Ovary (tissue), 9 donors: ENCODE measurements around the gene PTX4. TPM values are rescaled to one million over a fixed set of nuclear protein-coding genes. Genes with fewer than 3 reads are reported as not detected.

Experiments
- DNase-seq, 5 donors: peaks; one replicate each; pipeline ENCODE4 v3.0.0-alpha.2; 2019 to 2020
- H3K27ac ChIP-seq, 2 donors: fragments of 200-600 bp; one replicate each; pipeline versions ENCODE4 v1.5.1 to v1.8.0; 2019 to 2022
- H3K27me3 ChIP-seq: fragments of 200-600 bp; one replicate; pipeline ENCODE4 v1.8.0; 2022
- H3K36me3 ChIP-seq: fragments of 200-600 bp; sonication (generic); one replicate; pipeline ENCODE4 v1.5.1; 2019
- H3K4me1 ChIP-seq: one replicate; pipeline ENCODE4 v1.8.1; 2013; ENCODE audit warnings: mild to moderate bottlenecking, moderate library complexity; ENCODE audit not compliant: insufficient read depth
- H3K4me3 ChIP-seq: fragments of 200-600 bp; sonication (generic); one replicate; pipeline ENCODE4 v1.5.1; 2017
- H3K9me3 ChIP-seq, 2 donors: fragments of 200-600 bp in 1 of 2; sonication (generic) in 1 of 2; one replicate each; pipeline versions ENCODE4 v1.5.1 to v1.8.1; 2013 to 2019; ENCODE audit warnings: mild to moderate bottlenecking in 1 of 2, moderate library complexity in 1 of 2
- CTCF ChIP-seq, 3 donors: fragments of 450-650 bp in 2 of 3; fragments of 200-600 bp in 1 of 3; IDR thresholded peaks; one replicate each; pipeline versions ENCODE4 v1.5.1 to v1.8.0; 2016 to 2022; ENCODE audit warnings: antibody characterized with exemption in 3 of 3, mild to moderate bottlenecking in 1 of 3
- EP300 ChIP-seq: sonication (generic); formaldehyde crosslinking; IDR thresholded peaks from one replicate; pipeline ENCODE4 v1.6.1; 2017; ENCODE audit warnings: antibody characterized with exemption
- POLR2A ChIP-seq: fragments of 450-650 bp; IDR thresholded peaks from one replicate; pipeline ENCODE4 v1.6.1; 2017; ENCODE audit warnings: antibody characterized with exemption, mild to moderate bottlenecking, moderate library complexity
- WGBS, 3 donors: extraction: QIAGEN DNeasy Blood & Tissue Kit in 1 of 3; methylation state at CpG; one replicate each; pipeline versions ENCODE4 v1.1.5 to v1.1.7; 2013 to 2017; 5-methylcytosine and 5-hydroxymethylcytosine counted together
- intact Hi-C, 4 donors: fragments of 100-400 bp; cut with DNase I; formaldehyde crosslinking; loops; one replicate each; pipeline versions ENCODE4 v1.11.0 to v1.15.1; 2022 to 2023
- polyA plus RNA-seq, 2 donors: library from polyadenylated mRNA; stranded (reverse); fragments of 200-250 nt in 1 of 2; fragments of 350-450 nt in 1 of 2; fragmentation: Illumina TruSeq in 1 of 2; extraction: RNeasy Lipid Tissue Mini Kit (QIAGEN cat#74804) in 1 of 2; gene quantifications; one replicate each; pipeline ENCODE4 v1.2.3, GENCODE V29; 2013 to 2014
- total RNA-seq, 7 donors: library from RNA; depleted of rRNA in 2 of 7; stranded (reverse); fragments of >200 nt in 2 of 7; fragmentation: NEBNext Ultra II Directional in 3 of 7; extraction: Animal tissue kit (Norgen Biotek cat#: 25700) in 3 of 7; gene quantifications; one replicate each; pipeline versions ENCODE4 v1.1.0 to v1.2.4, GENCODE V29; 2016 to 2023
- donor health status: DM: no; HTN: no; CAD: no; lungs with moderate emphysema.
- donor health status: DM: no; HTN: no; CAD: no.
- donor health status: Bipolar disorder and iron deficiency.
- donor health status: DM: yes; HTN: yes; CAD: no.
- donor health status: DM: no; HTN: no; CAD: no.
- donor health status: DM: yes; HTN: yes; CAD: no.

Gene PTX4
- total and polyA plus RNA-seq, 9 donors, result 0.05 to 0.40 (median 0.15) TPM; not detected in 6

GRCh38 chr16:1505073-1505844, 16.5 kb upstream of the PTX4 start:
- Histone ChIP-seq H3K27ac (no peak overlapping the region), H3K4me3 (no peak overlapping the region), H3K4me1 (no peaks in the 10 kb centered on the region), H3K36me3 (no peaks in the 10 kb centered on the region), H3K27me3 (no peaks in the 10 kb centered on the region), H3K9me3 (no peaks in the 10 kb centered on the region)
- intact Hi-C loops, result no loop called here
- 91 to 95% (median 95%) methylated on average over 36 to 37 of the region's 37 CpGs for WGBS, 3 donors
- no peak for TF ChIP-seq POLR2A
- no peak for TF ChIP-seq CTCF (IDR thresholded peaks at IDR 0.05)
- TF ChIP-seq EP300, result no peak
- peak in 1 of 5 donors; percentile 21 for DNase-seq

- H3K27me3 ChIP-seq, result no peaks in the 10 kb centered on the region
- no peak overlapping the region for H3K4me3 ChIP-seq
- H3K9me3 ChIP-seq, result no peaks in the 10 kb centered on the region
- H3K4me1 ChIP-seq, result no peaks in the 10 kb centered on the region
- 94 to 96% (median 95%) methylated on average over 37 of the region's 37 CpGs for WGBS, 3 donors
- H3K27ac ChIP-seq, result no peak overlapping the region
- TF ChIP-seq EP300, result no peak
- no peak for TF ChIP-seq CTCF (IDR thresholded peaks at IDR 0.05)
- no peak for TF ChIP-seq POLR2A
- intact Hi-C loops, result no loop called here
- no peak for DNase-seq
- no peaks in the 10 kb centered on the region for H3K36me3 ChIP-seq
Observed at GRCh38 chr16:1503110-1503955, 14.6 kb upstream of the PTX4 start.

GRCh38 chr16:1502092-1503004, 13.6 kb upstream of the PTX4 start:
- Histone ChIP-seq H3K9me3 (no peaks in the 10 kb centered on the region), H3K4me1 (no peaks in the 10 kb centered on the region), H3K4me3 (no peak overlapping the region), H3K27ac (no peak overlapping the region), H3K36me3 (no peaks in the 10 kb centered on the region), H3K27me3 (no peaks in the 10 kb centered on the region)
- no peak for DNase-seq
- TF ChIP-seq POLR2A (no peak), CTCF (IDR thresholded peaks at IDR 0.05) (no peak), EP300 (no peak)
- WGBS, 3 donors, result 94 to 95% (median 94%) methylated on average over 25 to 42 of the region's 42 CpGs
- intact Hi-C loops, result no loop called here

GRCh38 chr16:1501630-1502029, 12.9 kb upstream of the PTX4 start:
- peak in 1 of 5 donors; percentile 12 for DNase-seq
- Histone ChIP-seq H3K27me3 (no peaks in the 10 kb centered on the region), H3K27ac (no peak overlapping the region), H3K36me3 (no peaks in the 10 kb centered on the region), H3K4me1 (no peaks in the 10 kb centered on the region), H3K4me3 (no peak overlapping the region), H3K9me3 (no peaks in the 10 kb centered on the region)
- WGBS, 3 donors, result 93 to 95% (median 95%) methylated on average over 23 of the region's 23 CpGs
- TF ChIP-seq EP300, result no peak
- TF ChIP-seq CTCF (IDR thresholded peaks at IDR 0.05), result no peak
- no peak for TF ChIP-seq POLR2A
- intact Hi-C loops, result no loop called here
